Posterior vena cava (tissue), 2 donors: ENCODE data around the gene ATP11A. TPM values are rescaled to one million over a fixed set of nuclear protein-coding genes. Genes with fewer than 3 reads are reported as not detected.

ENCODE experiments used
- DNase-seq: peaks from one replicate; pipeline ENCODE4 v3.0.0-alpha.2; 2020; ENCODE audit warnings: low spot score
- intact Hi-C, 2 donors: fragments of 100-400 bp; cut with DNase I; formaldehyde crosslinking; loops; one replicate each; pipeline versions ENCODE4 v1.14.1 to v1.14.2; 2022 to 2023
- total RNA-seq, 2 donors: library from RNA; stranded (reverse); fragmentation: NEBNext Ultra II Directional; extraction: Animal tissue kit (Norgen Biotek cat#: 25700); gene quantifications; one replicate each; pipeline ENCODE4 v1.2.1, GENCODE V29; 2021
- donor health status: DM: yes; HTN: yes; CAD: no.
- donor health status: DM: yes; HTN: yes; CAD: no.

ATP11A gene
- total RNA-seq, 2 donors from 2014 or later = 52.4 to 55.5 TPM

DNA sequence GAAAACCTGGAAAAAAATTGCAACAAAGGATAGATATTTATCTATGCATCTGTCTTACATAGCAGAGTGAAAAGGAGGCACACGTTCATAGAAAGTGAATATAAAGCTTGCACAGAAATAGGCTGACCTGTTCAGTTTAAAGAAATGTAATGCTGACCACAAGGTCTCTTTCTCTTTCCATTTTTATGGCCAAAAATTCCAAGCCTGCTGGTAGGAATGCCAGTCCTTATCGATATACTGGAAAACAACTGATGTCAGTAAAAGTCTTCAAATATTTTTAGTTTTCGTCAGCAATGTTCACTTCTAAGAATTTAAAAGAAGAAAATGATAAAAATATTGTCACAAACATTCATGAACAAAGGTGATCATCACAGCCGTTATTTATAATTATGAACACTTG lies 220.2 kb downstream of the ATP11A start:
- intact Hi-C loops = no loop called here

DNA sequence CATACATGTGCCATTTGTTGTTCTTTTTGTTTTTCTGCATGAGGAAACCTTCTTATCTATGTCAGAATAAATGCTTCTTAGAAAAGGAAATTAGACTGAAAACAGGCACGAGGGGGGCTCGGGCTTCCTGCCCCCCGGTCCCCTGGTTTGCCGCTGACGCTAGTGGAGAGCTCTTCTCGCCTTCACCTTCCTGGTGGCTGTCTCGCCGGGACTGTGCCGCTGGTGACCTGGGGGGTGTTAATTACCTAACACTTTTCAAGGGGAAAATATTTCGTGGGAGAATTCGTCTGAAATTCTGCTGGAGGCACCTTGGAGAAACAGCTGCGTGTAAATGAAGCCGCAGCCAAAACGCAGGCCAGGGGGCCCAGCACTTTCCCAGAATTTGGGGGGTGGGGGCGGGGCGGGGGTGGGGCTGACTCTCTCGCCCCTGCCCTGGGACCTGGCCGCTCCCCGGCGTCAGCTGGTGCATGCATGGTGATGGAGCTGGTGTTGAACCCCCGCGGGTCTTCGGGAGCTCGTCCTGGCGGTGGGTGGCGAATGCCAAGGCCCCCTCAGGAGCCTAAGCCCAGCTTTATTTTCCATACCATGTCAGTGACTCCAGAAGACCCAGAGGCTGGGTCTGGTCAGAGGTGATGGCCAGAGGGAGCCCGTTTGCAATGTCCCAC lies 220.9 kb downstream of the ATP11A start:
- DNase-seq = peak; percentile 63
- intact Hi-C loops = no loop called here

More for the DNA sequence above, 220.2 kb downstream of the ATP11A start:
- no peak for DNase-seq

DNA sequence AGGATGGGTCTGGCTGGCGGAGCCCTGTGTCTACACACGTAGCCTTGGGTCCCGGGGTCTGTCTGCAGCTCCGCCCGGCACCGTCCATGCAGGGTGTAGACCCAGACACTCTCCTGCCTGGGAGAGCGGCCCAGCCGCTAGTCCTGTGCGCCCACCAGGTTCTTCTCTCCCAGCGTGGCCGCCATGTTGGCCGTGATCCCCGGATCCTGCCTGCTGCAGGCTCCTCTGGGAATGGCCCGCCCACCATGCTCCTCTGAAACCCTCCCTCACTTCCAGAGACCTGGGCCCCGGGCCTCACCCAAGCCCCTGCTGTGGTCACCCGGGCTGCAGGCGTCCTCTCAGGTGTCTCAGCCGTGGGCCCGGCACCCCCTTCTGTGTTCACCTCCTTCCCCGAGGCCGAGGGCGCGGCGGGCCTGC lies 221.5 kb downstream of the ATP11A start:
- DNase-seq = peak; percentile 78
- intact Hi-C loops = no loop called here

DNA sequence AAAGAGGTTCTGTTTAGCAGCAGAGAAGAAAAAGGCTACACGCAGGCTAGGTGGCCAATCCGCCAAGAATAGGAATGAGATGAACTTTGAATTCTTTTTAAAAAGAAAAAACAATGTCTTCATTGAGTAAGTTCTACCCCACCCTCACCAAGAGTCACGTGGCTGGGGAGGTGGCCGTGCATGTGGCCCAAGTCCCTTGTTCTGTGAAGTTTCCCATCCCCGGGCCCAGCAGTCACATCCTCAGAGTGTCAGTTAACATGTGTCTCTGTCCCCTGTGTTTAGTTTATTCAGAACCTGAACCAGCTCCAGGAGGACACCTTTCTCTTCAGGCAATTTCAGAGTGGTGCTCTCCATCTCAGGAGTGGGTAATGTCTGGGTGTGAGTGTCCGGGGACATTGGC lies 222.0 kb downstream of the ATP11A start:
- DNase-seq = peak; percentile 55
- intact Hi-C loops = no loop called here

DNA sequence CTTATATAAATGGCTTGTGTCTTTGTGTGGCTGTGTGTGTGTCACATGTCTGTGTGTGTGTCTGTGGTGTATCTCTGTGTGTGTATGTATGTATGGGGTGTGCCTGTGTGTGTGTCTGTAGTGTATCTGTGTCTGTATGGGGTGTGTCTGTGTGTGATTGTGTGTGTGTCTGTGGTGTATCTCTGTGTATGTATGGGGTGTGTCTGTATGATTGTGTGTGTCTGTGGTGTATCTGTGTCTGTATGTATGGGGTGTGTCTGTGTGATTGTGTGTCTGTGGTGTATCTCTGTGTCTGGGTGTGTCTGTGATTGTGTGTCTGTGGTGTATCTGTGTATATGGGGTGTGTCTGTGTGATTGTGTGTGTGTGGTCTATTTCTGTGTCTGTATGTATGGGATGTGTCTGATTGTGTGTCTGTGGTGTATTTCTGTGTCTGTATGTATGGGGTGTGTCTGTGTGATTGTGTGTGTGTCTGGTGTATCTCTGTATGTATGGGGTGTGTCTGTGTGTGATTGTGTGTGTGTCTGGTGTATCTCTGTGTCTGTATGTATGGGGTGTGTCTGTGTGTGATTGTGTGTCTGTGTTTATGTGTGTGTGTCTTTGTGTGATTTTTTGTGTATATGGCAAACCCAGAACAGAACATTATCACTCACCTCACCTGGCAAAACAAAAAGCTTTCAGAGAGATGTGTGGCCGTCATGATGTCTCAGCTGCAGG lies 223.0 kb downstream of the ATP11A start:
- no peak for DNase-seq
- intact Hi-C loops = no loop called here

DNA sequence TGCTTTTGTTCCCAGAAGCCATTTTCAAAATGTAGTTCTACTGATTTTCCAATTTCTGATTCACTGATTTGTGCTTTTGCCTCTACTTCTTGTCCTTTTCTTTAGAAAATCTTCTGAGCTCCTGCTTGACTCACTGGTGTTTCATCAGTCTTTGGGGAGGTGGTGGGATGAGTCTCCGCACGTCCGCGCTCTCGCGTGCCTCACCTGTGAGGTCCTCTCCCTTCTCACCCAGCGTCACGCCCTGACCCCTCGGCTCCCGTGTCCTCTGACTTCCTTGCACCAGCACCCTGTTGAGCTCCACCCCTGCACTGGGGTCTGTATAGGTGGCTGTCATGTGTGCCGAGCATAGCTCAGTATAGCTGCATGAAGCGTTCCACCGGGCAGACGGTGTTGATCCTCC lies 226.5 kb downstream of the ATP11A start:
- intact Hi-C loops = no loop called here
- no peak for DNase-seq

DNA sequence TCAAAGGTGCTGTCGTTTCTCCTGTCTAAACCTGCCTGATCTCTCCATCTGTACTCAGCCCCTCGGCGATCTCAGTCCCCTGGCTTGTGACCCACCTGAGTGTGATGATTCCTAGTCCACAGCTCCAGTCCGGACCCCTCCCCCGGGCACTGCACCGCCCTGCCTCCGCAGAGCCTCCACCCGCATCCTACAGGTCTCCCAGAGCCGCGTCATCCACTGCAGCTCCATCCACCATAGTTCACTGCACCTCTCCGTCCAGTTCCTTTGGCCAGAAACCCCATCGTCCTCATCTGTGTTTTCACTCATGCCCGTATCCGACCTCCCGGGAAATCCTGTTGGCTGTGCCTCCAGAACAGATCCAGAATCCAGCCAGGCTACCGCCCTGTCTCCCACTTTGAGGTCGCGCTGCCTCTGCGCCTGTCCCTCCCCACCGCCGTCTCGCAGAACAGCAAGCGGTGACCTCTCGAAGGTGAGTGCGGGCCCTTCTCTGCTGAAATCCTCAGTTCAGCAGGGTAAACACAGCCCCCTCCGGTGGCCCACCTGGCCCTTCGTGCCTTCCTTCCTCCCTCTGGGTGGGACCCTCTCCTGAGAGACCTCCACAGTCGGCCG lies 227.3 kb downstream of the ATP11A start:
- DNase-seq = no peak
- intact Hi-C loops = no loop called here

DNA sequence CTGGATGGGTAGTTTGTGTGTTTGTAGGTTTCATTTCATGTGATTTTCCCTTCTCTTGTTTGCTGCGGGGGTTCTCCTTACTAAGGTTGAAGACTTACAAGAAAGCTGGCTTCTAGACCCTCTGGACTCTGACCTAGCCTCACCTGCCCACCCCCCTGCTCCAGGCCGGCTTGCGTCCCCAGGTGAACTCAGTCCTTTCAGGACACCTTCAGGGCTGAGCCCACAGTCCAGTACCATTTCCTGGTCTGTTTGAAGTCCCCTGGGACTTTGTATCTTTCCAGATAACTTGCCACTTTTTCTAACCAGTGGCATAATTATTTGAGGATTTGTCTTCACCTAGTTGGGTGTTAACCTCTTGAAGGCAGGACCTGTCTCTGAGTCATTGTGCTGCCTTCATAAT lies 227.9 kb downstream of the ATP11A start:
- DNase-seq = no peak

DNA sequence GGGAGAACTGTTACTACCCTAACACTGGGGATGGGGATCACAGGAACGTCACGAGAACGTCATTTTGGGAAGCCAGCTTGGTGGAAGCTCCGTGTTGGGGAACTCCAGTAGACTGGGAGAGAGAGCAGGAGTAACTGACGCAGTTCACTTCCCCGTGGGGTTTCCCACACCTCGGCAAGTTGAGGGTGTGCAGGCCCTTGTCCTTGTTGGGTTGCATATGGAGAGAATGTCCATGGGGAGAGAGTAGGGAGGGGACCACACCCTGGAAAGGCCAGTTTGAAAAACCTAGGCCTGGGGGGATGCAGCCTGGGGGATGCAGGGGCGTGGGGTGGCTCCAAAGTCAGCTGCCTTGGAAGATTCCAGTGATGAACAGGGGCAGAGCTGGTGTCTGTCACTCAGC lies 228.4 kb downstream of the ATP11A start:
- intact Hi-C loops = no loop called here
- DNase-seq = no peak

More for the DNA sequence above, 227.9 kb downstream of the ATP11A start:
- intact Hi-C loops = no loop called here

DNA sequence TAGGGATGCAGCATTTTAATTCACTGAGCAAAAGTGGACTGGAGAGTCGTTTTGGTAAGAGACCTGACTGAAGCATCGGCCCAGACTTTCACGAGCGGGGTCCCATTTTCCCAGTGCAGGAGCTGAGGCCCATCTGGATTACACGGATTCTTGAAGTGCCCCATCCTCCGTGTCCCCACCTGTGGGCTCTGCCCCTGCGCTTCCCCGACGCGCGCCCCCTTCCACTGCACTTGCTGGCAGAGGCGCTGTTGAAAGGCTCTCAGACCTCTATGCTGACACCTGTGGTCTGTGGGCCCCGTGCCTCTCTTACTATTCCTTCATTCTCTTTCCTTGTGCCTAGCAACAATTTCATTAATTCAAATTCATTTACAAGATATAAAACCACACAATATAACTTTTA lies 228.9 kb downstream of the ATP11A start:
- DNase-seq = no peak

DNA sequence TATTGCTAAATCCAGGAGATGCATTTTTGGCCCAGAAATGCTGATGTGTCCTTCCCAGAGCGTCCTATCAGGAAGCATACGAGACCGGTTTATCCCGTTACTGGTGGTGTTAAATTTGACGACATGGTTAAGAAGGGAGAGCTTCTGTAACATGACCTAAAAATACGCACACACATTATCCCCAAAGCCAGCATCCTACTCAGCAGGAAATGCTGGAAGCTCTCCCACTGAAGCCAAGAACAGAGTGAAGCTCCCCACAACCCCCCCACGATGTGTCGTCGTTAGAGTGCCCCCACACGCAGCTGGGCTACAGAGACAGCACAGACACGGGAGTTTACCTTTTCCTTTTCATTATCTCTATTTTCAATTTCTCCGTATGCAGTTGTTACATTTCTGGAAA lies 234.1 kb downstream of the ATP11A start:
- DNase-seq = no peak
- intact Hi-C loops = no loop called here

More for the DNA sequence above, 228.9 kb downstream of the ATP11A start:
- intact Hi-C loops = no loop called here

DNA sequence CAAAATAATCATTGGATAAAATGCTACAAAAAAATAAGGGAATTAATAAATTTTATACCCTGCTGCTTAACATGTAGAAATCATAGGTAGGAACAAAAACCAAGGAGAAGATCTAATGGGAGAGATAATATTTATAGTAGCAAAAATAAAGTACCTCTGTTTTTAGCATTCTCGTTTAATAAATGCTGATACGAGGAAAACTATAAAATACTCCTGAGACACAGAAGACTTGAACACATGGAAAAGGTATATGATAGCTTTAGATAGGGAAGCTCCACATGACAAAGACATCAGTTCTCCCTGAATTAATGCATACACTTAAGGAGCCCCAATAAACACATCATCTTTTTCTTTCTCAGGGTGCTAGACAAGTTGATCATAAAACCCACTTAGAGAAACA lies 234.5 kb downstream of the ATP11A start:
- intact Hi-C loops = no loop called here
- DNase-seq = no peak

DNA sequence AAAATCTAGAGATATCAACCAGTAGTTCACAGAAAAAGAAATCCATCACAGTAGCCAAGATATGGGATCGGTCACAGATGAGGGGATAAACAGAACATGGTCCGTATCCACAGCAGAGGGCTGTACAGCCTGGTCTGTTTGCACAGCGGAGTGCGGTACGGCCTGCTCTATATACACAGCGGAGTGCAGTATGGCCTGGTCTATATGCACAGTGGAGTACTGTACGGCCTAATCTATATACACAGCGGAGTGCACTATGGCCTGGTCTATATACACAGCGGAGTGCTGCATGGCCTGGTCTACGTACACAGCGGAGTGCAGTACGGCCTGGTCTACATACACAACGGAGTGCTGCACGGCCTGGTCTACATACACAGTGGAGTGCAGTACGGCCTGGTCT lies 236.2 kb downstream of the ATP11A start:
- intact Hi-C loops = no loop called here
- no peak for DNase-seq

DNA sequence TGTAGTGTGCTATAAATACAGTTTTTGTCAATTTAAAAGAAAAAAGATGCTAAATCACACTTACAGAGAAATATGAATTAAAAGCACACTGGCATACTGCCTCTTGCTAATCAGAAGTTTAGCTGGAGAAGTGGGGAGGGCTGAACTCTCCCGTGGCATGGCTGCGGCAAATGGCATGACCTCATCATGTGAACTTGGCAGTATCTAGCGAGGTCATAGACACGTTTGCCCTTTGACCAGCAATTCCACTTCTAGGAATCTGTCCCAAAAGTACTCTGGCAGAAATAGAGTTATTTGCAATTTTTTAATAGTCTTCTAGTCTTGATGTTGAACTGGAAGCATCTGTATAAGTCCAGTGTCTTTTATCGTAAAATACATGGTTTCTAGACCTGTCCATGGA lies 237.2 kb downstream of the ATP11A start:
- intact Hi-C loops = no loop called here
- DNase-seq = no peak

DNA sequence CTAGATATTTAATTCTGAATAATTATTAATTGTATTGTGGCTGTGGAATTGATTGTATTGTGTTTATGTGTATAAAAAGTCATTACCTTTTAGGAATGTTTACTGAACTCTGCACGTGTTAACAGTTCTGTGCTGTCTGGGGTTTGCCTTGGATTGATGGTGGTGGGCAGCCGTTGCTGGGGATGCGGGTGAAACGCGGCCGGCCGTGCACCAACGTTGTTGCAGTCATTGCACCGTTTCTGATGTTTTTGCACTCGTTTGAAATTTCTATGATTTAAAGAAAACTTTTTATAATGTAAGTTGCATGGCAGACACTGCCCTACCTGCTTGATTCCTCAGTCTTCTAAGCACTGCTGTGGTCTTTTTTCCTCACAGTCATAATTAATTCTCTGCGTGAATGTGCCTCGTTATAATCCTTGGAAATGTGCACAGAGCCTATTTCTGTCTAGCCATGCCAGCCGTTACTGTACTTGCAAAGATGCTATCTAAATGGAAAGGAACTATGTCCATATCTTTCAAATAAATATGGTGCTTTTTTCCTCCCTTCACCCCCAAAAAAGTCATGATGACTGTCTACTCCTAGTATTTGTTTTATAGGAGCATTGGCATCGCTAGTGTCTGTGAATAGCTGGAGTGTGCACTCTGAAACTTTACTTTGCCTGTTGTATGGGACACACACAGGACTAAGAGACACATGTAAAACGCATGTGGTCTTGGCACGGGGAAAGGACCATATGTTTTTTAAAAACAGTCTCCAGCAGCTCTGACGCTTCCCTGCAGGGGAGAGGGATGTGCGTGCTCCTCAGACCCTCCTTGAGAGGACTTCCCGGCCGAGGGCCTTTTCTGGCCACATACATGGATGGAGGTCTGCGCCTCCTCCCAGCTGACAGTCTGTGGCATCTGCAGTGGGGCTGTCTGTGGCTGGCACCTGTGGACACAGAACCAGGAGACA lies 238.5 kb downstream of the ATP11A start:
- no peak for DNase-seq
- intact Hi-C loops = no loop called here

DNA sequence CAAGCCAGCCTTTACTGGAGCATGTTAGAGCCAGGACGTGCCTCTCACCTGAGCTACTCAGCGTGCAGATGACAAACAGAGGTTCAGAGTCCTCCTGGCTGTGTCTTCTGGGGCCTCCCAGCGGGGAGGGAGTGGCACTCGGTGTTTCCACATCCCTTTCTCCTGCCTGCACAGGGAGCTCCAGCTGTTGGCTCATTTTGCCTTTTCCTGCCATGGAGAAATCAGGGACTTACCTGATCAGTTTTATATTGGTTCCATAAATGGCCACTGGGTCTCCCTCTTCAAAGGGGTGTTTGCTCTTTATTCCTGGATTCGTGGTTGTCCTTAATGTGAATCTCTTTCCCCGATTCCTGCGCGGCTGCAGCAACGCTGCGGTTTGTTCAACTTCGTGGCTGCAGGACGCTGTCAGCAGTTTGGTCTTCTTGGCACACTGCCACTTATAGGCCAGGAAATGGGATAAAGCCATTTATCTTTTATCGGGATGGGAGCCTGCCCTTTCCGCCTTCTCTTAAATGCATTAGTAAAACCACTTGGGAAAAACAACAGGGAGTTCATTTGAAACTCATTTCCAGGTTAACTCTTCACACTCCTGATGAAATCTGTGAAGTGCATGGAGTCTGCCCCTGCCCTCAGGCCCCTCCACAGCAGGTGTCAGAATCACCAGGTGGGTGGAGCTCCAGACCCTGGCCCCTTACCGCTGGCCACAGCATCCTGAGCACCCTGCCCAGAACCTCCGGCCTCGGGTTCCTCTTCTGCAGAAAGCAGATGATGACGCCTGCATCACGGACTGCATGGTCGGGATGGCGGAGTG lies 239.3 kb downstream of the ATP11A start:
- intact Hi-C loops = no loop called here
- no peak for DNase-seq

DNA sequence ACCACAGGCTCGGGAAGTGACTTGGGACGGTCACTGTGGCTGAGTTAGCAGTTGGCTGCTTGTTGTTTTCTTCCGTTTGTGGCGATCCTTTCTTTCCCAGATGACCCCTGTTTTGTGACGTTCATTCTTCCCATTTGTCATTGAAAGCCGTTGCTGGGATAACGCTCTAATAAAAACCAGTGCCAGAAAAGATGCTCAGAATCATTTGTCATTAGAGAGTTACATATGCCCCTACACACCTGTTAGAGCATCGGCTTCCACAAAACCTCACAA lies 239.9 kb downstream of the ATP11A start:
- intact Hi-C loops = no loop called here
- DNase-seq = no peak

DNA sequence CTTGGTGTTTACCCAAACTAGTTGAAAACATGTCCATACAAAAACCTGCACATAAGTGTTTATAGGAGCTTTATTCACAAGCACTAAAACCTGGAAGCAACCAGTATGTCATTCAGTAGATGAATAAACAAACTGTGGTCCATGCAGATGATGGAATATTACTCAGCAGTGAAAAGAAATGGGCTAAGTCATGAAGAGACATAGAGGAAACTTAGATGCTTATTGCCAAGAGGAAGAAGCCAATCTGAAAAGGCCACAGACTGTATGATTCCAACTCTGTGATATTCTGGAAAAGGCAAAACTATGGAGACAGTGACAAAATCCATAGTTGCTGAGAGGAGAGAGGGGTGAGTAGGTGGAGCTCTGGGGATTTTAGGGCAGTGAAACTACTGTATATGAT lies 240.4 kb downstream of the ATP11A start:
- intact Hi-C loops = no loop called here
- no peak for DNase-seq
